ENCODE results near the gene LIM2. TPM values are rescaled to one million over a fixed set of nuclear protein-coding genes. Genes with fewer than 3 reads are reported as not detected.

Gene LIM2
- total and polyA plus RNA-seq, 2 of the 8 experiments (the other 6 are each of a cell fraction or from before 2014, with no cell fraction given), result not detected

DNA sequence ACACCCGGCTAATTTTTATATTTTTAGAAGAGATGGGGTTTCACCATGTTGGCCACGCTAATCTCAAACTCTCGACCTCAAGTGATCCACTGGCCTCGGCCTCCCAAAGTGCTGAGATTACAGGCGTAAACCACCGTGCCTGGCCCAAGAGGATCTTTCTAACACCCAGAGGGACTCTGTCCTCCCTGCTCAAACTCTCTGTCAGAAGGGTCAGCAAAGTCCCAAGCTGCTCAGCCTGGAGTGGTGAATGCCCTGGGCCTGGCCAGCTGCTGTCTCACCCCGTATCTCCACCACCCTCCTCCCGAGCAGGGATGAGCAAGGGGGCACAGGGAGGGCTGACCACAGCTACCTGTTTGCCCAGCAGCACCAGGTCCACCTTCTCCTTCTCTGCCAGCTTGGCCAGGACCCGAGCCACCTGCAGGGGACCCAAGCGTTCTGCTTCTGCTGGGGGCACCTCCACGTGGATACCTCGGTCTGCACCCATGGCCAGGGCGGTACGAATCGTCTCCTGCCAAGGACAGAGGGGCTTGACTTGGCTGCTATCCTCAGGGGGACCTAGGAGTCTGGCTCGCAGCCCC lies 34.9 kb downstream of the LIM2 start (continued):
- no peak for TF ChIP-seq POLR2A (IDR thresholded peaks at IDR 0.05; ENCODE audit: control extremely low read depth in 1 of 2, low read depth in 2 of 2, low read length in 2 of 2)
- no peak for TF ChIP-seq TAF1 (IDR thresholded peaks at IDR 0.05; ENCODE audit: low read depth, low read length)
- TF ChIP-seq PHF8 (conservative IDR thresholded peaks at IDR 0.05; ENCODE audit: low read depth, low read length), result no peak

All from H1 (cell line).